Lower leg skin (tissue), 4 donors: ENCODE results near the gene SLC25A23. TPM values are rescaled to one million over a fixed set of nuclear protein-coding genes. Genes with fewer than 3 reads are reported as not detected.
A peak's percentile ranks its signal among the peaks of the same experiment; 100 is the strongest.

Experiments used
- DNase-seq, 2 donors: peaks; one replicate each; pipeline ENCODE4 v3.0.0-alpha.2; 2019; ENCODE audit warnings: low spot score in 2 of 2
- H3K4me3 ChIP-seq: fragments of 200-600 bp; sonication (generic); 2 replicates; pipeline ENCODE4 v1.5.1; 2017; ENCODE audit warnings: mild to moderate bottlenecking, low read depth; ENCODE audit not compliant: poor library complexity, severe bottlenecking
- POLR2A ChIP-seq, 2 donors: fragments of 450-650 bp; IDR thresholded peaks; one replicate each; pipeline ENCODE4 v1.6.1; 2016 to 2017; ENCODE audit warnings: antibody characterized with exemption in 2 of 2, mild to moderate bottlenecking in 1 of 2, moderate library complexity in 1 of 2
- WGBS, 2 donors: methylation state at CpG; one replicate each; pipeline ENCODE4 v1.1.5; 2018; 5-methylcytosine and 5-hydroxymethylcytosine counted together
- intact Hi-C: fragments of 100-400 bp; cut with DNase I; formaldehyde crosslinking; loops from one replicate; pipeline ENCODE4 v1.15.0; 2023; ENCODE audit warnings: low total_unique reads
- total RNA-seq, 4 donors: library from RNA; depleted of rRNA; stranded (reverse); fragments of >200 nt; gene quantifications; one replicate each; pipeline ENCODE4 v1.1.0, GENCODE V29; 2016
- TF ChIP-seq, protein P1 (sequence below), 3 donors: fragments of 450-650 bp; IDR thresholded peaks; one replicate each; pipeline ENCODE4 v1.5.1; 2016; ENCODE audit warnings: antibody characterized with exemption in 3 of 3, mild to moderate bottlenecking in 3 of 3, moderate library complexity in 2 of 3

The SLC25A23 gene
- total RNA-seq, 4 donors from 2014 or later: 60.9 to 102 (median 76.0) TPM

DNA sequence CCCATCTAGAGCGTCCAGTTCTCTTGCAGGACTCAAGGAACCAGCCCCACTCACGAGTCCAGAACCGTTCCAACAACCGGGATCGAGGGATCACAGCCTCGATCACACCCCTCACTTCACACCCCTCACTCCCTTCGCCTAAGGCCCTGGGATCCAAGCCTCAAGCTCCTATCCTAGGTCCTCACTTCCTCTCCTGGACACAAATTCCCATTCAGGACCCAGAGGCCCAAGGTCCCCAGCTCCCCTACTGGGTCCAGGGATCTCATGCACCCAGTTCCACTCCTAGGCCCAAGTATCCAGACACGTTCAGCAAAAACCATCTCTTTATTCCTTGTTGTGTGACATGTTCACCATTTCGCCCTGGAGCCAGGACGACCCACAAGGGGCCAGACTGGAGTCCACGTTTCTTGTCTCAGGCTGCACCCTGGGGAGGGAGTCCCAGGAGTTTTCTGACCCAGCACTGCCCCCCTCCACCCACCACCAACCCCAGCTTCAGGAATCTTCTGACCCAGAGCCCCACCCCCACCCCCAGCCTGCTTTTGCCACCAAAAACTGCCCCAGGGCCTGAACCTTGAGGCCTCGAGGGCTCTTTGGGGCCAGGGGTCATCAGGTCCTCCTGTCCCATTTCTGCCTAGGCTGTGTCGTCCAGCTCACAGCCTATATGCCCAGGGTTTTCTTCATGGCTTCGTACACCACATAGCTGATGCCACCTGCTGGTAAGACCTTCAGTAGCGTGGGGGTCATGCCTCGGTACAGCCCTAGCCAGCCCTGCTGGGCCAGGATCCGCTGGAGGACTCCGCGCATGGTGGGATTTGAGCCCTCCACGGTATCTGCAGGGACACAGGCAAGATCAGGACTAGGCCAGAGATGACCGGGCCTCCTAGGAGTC is 33.6 kb downstream of the SLC25A23 start:
- no peak overlapping the region for H3K4me3 ChIP-seq
- peak in 1 of 2 donors; percentile 86 for DNase-seq
- TF ChIP-seq POLR2A (IDR thresholded peaks at IDR 0.05): no peak
- TF ChIP-seq, protein P1, sequence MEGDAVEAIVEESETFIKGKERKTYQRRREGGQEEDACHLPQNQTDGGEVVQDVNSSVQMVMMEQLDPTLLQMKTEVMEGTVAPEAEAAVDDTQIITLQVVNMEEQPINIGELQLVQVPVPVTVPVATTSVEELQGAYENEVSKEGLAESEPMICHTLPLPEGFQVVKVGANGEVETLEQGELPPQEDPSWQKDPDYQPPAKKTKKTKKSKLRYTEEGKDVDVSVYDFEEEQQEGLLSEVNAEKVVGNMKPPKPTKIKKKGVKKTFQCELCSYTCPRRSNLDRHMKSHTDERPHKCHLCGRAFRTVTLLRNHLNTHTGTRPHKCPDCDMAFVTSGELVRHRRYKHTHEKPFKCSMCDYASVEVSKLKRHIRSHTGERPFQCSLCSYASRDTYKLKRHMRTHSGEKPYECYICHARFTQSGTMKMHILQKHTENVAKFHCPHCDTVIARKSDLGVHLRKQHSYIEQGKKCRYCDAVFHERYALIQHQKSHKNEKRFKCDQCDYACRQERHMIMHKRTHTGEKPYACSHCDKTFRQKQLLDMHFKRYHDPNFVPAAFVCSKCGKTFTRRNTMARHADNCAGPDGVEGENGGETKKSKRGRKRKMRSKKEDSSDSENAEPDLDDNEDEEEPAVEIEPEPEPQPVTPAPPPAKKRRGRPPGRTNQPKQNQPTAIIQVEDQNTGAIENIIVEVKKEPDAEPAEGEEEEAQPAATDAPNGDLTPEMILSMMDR (IDR thresholded peaks at IDR 0.05): no peak
- intact Hi-C loops: no loop called here
- WGBS, 2 donors: 94 to 97% methylated on average over 16 to 21 of the region's 21 CpGs

DNA sequence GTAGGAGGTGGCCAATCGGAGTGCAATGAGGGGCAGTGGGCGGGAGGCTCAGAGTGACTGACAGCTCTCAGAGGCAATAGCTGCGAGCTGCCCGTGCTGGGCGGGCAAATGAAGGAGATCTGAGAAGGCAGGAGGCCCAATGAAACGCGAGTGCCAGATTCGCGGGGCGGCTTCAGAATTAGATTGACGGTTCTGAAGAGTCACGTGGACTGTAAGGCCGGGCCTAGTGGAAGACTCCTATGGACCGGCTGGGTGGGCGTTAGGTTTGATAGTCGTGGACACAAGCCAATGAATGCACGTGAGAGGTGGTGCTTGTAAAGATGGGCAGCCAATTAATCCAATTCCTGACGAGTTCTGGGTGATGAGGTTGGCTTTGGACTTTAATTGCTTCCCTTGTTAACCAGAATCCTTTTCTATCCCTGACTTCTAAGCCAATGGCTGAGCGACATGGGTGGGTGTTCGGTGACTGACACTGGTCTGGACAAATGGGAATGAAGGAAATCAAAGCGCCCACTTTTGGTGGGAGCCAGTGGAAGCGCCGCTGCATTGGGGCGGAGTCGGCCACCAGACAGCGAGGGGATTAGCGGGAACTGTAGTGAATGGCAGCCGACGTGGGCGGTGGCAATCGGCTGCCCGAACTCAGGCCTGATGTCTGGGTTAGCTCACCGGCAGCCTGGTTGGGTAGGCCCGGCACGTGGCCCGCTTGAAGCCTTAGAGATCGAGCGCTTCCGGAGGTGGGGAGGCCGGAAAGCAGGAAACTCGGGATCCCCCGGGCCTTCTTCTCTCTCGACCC is 34.5 kb downstream of the SLC25A23 start:
- WGBS, 2 donors: 1 to 4% methylated on average over 35 to 43 of the region's 43 CpGs
- H3K4me3 ChIP-seq: no peak overlapping the region
- intact Hi-C loops: no loop called here
- TF ChIP-seq POLR2A (IDR thresholded peaks at IDR 0.05): no peak
- TF ChIP-seq, protein P1 (IDR thresholded peaks at IDR 0.05): no peak
- DNase-seq: peak; percentile 100

DNA sequence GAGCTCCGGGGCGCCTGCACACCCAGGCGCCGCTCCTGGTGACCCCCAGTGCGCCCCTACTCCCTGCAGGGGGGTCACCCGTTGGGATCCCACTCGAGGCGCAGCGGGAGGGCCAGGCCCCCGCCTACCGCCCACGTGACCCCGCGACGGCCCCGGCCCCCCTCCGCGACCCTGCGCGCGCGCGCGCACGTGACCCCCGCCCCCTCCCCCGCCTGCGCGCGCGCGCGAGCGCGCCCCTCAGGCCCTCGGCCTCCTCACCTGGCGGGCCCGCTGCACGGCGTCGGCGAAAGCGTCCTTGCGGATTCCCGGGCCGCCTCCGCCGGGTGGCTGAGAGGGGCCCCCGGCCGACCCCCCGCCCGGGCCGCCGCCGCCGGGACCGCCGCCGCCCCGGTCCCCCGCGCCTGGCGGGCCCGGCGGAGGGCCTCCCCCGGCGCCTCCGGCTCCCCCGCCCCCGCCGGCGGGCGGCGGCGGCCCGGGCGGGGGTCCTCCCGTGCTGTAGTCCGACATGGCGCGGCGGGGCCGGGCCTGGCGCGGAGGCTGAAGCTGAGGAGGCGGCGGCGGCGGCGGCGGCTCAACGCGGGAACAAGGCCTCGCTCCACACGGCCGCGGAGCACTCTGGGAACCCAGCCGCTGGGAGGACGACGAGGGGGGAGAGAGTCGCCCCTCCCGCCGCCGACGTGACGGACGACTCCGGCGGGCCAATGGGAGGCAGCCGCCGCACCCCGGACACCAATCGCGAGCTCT is 35.2 kb downstream of the SLC25A23 start, which contains the start of gene KHSRP:
Gene KHSRP, minus strand, starts transcription at position 617 of the 744 bp plus-strand sequence. Its CDS starts 110 bp downstream, at position 507.
- WGBS, 2 donors: 0 to 1% methylated on average over 15 to 24 of the region's 114 CpGs
- TF ChIP-seq, protein P1 (IDR thresholded peaks at IDR 0.05): no peak
- peak in 1 of 2 donors; percentile 77 for TF ChIP-seq POLR2A (IDR thresholded peaks at IDR 0.05)
- intact Hi-C loops: no loop called here

GRCh38 chr19:6423499-6424194 is 35.9 kb downstream of the SLC25A23 start:
- intact Hi-C loops: no loop called here
- TF ChIP-seq, protein P1 (IDR thresholded peaks at IDR 0.05): no peak
- TF ChIP-seq POLR2A (IDR thresholded peaks at IDR 0.05): no peak
- WGBS, 2 donors: 0 to 1% methylated on average over 17 to 20 of the region's 20 CpGs
- H3K4me3 ChIP-seq: peak overlapping the region; percentile 75
- DNase-seq: peak; percentile 34 to 86

More for the DNA sequence above, 35.2 kb downstream of the SLC25A23 start, which contains the start of gene KHSRP:
- H3K4me3 ChIP-seq: peak within 1 kb of the TSS; percentile 75
- DNase-seq: no peak
